KG1 (cell line): ENCODE measurements around the gene MGAT4C.

ENCODE experiments used
- DNase-seq: peaks from one replicate; lab custom pipeline; 2025; lab: John Stamatoyannopoulos, UW

The MGAT4C gene

DNA sequence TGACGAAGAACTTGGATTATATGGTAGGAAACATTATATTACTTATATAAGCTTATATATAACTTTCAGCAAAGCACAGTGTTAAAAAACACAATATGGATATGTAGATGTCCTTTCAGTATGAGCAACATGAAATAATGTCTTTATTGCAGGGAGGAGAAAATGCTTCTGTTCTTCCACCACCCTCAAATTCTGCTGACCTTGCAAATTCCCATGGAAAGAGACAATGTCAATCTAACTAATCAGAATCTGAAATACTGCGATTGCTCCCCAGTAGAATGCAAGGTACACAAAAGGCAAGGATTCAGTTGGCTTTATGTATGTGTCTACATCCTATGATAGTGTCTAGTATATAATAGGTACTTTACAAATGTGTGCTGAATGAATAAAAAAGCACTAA is 26.4 kb downstream of the MGAT4C start:
- no peak for DNase-seq

DNA sequence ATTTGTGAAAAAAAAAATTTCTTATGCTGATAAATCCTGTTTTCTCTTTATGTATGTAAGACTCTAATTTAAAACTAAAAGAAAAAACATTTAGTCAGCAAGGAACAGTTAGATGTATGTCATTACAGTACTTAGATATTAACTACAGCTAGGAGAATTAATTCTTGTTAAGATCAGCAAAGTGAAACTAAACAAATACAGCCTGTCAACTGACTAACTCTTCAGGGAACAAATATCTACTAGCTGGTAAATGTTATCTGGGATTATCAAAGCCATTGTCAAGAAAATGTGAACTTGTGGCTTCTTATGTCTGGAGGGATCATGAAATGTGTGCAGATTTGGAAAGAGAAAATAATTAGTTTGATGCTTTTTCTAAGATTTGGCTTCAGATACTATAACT is 27.5 kb downstream of the MGAT4C start:
- DNase-seq, result no peak

GRCh38 chr12:86226481-86226880 is 29.7 kb downstream of the MGAT4C start:
- no peak for DNase-seq

- no peak for DNase-seq
Measured at GRCh38 chr12:86216591-86216990, 39.6 kb downstream of the MGAT4C start.

DNA sequence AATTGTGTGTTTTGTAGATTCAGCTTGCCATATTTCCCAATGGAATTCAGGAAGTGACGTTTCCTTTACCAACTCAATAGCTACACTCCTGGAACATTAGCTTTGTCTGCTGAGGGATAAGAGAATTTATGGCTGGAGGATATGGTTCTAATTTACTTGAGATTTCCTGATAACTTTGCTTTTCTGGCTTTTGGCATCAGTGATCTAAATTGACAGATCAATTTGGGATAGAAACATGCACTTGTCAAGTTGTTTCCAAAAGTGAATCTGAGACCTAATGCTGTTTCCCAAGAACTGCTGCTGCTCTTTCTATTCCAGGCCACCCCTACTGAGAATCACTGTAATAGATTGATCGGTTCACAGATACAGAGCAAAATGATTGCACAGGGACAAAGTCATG is 43.2 kb downstream of the MGAT4C start:
- no peak for DNase-seq

DNA sequence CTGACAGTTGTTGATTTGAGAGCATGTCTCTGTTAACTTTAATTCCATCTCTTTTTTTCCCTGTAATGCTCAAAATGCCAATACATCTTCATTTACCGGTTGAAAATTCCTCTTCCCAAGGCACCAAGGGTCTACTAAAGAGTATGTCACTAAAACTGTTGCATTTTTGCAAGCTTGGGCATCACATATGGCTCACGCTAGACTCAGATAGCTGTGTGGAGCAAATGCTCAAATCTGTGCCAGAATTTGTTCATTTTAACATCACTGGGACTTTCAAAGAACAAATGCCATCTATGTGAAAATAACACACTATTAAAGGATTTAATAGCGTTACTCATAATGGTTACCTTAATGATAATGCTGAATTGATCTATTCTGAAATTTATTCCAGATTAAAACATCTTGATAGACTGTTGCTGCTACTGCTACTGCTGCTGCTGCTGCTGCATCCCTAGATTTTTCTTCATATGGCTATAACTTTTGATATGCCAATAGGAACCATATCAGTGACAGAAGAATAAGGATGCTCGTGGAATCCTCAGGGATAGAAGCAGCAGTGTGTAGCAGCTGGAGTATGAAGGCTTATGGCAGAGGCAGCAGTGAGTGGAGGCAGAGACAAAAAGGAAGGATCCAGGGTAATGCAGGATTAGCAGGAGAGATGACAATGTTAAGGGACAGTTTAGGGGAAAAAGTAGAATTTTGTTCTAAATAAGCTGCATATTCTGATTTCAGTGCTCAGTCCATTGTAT is 57.3 kb downstream of the MGAT4C start:
- no peak for DNase-seq

GRCh38 chr12:86196465-86196864 is 59.7 kb downstream of the MGAT4C start:
- DNase-seq, result no peak

DNA sequence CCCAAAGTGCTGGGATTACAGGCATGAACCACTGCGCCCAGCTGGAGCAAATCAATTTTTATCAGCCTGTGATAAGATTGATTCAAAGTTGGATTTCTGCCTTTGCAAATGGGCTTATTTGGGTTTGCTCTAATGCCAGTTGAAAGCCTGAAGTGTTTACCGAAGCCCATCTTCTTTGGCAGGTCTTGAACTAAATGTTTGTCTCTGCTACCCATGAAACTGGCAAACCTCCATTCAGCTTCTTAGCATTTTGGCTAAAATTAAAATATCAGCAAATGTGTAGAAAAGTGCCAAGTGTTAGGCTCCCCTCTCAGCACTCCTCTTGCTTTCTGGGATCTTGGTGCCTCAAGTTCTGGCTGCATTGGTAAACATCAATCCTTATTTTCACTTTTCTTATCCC is 61.5 kb downstream of the MGAT4C start:
- no peak for DNase-seq

- no peak for DNase-seq
Measured at GRCh38 chr12:86193931-86194330, 62.3 kb downstream of the MGAT4C start.

DNA sequence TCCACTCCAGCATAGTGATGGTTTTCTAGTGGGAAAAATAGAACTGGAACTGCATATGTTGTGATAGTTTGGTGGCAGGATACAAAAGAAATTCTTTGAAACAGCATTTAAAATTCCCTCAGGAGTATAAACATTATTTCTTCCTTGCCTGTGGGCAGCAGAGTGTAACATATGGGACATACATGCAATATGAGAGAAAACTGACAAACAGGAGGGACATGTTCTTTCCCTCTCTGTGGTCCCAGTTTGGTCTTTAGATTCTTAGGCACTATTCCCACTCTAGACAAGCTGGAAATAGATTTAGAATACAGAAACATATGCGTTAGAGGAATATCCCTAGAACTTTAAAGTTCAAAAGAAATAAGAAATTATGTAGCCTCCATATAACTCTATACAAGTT is 68.0 kb downstream of the MGAT4C start:
- DNase-seq, result no peak

DNA sequence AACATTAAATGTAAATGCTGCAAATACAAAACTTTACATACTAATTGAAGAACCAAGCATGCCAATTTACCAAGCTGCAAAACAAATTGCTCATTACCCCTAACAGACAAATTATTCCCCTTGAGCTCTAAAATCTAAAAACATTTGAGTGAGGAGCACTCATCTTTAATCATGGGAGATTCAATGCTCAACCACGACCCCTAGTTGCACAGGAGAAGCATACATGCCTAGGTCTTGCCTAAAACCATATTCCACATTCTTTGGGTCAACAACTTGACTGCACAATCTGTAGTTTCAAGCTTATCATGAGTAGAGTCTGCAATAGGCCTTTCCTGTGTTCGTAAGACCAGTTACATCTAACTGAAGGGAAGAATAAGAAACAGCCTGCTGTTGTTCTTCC is 69.7 kb downstream of the MGAT4C start:
- DNase-seq, result no peak

DNA sequence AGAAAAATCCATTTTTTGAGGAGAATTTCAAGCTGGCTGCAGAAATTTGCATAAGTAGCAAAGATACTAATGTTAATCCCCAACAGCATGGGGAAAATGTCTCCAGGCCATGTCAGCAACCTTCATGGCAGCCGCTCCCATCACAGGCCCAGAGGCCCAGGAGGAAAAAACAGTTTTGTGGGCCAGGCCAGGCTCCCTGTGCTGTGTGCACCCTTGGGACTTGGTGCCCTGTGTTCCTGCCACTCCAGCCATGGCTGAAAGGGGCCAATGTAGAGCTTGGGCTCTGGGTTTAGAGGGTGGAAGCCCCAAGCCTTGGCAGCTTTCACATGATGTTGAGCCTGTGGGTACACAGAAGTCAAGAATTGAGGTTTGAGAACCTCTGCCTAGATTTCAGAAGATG is 76.3 kb downstream of the MGAT4C start:
- no peak for DNase-seq

DNA sequence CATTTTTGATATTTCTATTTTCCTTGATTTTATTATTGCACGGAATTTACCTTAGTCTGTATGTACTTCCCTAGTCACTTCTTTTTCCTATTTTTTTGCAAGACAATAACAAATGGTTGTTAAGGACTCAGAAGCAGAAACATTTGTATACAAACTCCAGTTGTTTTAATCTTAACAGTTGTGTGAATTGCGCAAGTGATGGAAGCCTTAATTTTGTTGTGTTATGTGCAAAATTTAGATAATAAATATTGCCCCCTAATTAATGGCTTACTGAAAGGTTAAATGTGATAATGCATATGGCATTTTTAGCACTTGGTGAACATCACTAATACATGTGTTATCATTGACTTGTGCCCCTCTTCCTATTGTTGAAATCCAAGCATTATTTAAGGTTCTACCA is 82.0 kb downstream of the MGAT4C start:
- DNase-seq, result no peak

DNA sequence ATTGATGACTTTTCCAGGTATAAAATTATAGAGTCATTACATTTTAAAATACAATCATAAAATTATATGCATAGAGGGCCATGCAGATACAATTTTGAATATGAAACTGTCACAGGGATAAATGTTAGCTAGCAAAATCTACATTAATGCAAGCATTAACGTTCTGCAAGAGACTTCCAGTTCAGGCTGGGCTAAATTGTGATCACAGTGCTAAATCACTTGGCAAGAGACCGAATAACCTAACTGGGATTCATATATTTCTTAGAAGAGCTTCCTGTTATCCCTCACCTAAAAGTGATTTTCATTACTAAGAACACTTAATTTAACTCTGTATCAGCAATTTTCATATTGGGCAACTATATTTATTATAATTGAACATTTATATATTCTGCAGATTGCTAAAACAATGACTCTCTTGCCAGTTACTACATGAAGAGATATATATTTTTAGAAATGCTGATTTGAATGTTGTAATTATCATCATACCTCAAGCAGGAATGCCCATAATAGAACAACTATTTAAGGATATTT is 83.2 kb downstream of the MGAT4C start:
- no peak for DNase-seq

- no peak for DNase-seq
Measured at GRCh38 chr12:86170051-86170450, 86.1 kb downstream of the MGAT4C start.

GRCh38 chr12:86158956-86159355 is 97.2 kb downstream of the MGAT4C start:
- no peak for DNase-seq

DNA sequence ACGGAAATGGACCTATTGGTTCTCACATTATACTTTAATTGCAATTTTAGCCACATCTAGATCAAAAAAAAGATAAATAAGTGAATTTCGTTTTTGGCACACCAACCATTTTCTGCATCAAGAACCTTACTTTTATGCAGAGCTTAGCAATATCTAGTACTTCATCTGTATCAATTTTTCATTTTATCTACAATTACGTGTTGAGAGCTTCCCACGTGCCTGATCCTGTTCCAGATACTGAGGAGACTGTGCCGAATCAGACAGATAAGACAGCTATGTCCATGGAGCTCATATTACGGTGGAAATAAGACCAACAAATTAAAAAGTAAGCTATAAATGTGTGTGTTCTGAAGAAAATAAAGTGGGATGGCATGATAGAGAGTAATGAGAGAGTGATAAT is 101.6 kb downstream of the MGAT4C start:
- DNase-seq, result no peak

GRCh38 chr12:86148612-86149011 is 107.6 kb downstream of the MGAT4C start:
- no peak for DNase-seq

DNA sequence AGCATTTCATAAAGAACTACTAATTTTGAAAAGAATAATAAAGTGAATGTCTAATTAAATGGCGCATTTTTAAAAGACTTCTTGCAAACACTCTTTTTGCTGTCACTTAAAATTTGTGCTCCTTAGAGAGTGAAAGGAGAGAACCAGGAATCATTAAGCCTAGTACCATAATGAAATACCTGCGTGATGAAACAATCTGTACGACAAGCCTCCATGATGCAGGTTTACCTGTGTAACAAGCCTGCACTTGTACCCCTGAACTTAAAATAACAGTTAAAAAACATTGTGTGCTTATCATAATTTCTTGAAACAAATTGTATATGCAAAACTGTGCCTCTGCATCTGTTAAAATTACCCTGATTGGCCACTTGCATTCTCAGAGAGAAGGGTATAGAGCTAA is 108.1 kb downstream of the MGAT4C start:
- no peak for DNase-seq

DNA sequence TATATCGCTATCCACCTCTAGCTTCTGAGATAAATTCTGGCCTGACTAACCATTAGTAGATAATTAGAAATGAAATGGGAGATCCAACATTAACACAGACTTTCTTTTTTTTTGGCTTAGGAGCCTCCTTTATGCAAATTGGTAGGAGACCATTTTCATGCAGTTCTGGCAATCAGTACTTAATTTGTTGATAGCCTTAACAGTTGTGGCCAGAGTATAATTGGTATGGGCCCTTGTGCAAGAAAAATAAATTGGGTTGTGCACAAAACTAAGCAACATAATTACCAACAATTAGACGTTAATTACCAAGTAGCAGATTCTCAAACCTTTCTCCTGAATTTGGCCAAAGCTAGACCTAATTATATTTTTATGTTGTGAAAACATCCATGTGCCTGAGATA is 111.0 kb downstream of the MGAT4C start:
- no peak for DNase-seq

GRCh38 chr12:86143162-86143561 is 113.0 kb downstream of the MGAT4C start:
- DNase-seq, result no peak

- DNase-seq, result no peak
Measured at GRCh38 chr12:86139671-86140070, 116.5 kb downstream of the MGAT4C start.

DNA sequence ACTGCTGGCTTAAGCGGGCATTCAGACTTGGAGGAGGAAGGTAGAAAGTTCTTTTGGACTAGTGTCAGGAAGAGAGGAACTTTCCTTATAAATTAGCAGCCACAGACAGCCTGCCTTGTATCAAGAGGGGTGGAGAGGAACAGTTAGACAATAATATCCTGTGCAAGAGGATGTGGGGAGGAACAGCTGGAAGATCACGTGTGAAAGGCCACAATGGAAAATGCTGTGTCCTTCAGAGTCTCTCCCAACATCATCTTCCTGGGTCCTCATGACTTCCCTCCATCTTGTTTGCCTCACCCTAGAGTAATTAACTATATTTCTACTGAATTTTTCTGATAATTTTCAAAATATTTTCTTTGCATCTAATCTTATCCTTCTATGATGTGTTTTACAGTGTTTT is 117.4 kb downstream of the MGAT4C start:
- no peak for DNase-seq

GRCh38 chr12:86137936-86138335 is 118.3 kb downstream of the MGAT4C start:
- DNase-seq, result no peak
